Measurements from ENCODE around the gene SLC10A3.
"Not testable (repeated sequence)": the region's sequence is repeated elsewhere in the genome, so short reads cannot be mapped to it uniquely, and the experiment has no call there.

SLC10A3 gene

GRCh38 chrX:154508384-154508745 is 17.9 kb upstream of the SLC10A3 start:
- no peak for DNase-seq

DNA sequence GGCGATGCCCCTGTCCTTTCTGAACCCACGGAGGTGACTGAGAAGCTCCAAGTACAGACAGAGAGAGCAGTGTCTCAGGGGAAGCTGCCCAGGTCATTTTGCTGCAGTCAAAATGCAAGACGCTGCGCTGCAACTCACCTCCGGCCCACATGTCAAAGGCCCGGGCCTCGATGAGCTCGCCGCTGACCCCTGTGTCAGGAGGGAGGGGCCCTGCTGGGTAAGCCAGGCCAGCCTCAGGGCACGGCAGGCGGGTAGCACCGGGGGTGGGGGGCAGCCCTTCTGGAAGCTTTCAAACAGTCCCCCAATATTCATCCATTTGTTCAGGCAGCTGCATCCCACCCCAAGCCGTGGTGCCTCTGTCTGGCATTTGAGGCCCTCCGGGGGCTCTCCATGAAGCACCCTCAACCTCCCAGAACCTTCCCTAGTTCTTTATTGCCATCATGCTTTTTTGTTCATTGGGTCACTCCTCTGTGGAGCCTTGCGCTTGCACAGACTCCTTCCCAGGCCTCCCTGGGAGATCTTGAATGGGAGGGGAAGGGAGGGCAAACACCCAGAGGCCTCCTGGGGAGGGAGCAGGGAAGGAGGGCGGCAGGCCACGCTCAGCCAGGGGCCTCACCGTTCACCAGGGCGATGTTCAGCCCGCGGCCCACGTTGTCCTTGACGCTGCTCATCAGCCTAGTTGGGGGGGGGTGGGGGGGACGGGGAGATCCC is 17.4 kb upstream of the SLC10A3 start:
- DNase-seq = no peak

DNA sequence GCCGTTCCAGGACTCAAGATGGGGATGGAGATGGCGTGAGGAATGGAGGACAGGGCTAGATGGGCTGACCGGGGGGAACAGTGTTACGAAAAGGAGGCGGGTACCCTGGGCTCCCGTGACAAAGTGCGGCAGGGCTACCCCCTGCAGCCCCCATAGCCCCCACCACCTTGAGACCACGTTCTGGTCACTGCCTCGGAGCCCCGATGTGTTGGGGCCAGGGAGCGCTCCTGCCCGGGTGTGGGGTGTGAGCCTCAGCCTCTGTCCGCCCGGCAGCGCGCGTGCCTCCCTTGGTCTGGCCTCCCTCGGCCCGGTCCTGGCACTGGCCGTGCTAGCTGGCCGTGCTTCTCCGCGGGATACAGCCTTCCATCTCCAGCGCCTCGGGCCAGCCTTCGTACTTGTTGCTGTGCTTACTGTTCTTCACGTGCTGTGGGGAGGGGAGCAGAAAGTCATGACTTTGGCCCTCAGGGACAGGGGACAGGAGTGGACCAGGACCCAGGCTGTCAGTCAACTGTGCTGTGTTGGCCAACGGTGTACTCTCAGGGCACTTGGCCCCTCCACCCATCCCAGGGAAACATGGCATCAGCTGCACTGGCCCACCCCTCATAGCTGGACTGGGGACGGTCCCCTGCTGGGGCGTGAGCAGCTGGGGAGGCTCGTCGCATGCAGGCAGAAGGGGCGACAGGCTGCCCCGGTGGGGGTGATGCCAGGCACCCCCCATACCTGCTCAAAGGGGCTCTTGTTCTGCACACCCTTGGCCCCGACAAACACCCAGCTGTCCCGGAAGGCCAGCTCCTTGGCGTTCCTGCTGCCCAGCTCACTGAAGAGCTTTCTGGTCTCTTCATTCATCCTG is 16.3 kb upstream of the SLC10A3 start:
- DNase-seq = no peak

GRCh38 chrX:154505734-154506133 is 15.3 kb upstream of the SLC10A3 start:
- DNase-seq = no peak

GRCh38 chrX:154502989-154503388 is 12.6 kb upstream of the SLC10A3 start:
- no peak for DNase-seq

- DNase-seq = no peak
Observed at GRCh38 chrX:154502098-154502497, 11.7 kb upstream of the SLC10A3 start.

GRCh38 chrX:154501423-154501822 is 11.0 kb upstream of the SLC10A3 start:
- DNase-seq = not testable (repeated sequence)

DNA sequence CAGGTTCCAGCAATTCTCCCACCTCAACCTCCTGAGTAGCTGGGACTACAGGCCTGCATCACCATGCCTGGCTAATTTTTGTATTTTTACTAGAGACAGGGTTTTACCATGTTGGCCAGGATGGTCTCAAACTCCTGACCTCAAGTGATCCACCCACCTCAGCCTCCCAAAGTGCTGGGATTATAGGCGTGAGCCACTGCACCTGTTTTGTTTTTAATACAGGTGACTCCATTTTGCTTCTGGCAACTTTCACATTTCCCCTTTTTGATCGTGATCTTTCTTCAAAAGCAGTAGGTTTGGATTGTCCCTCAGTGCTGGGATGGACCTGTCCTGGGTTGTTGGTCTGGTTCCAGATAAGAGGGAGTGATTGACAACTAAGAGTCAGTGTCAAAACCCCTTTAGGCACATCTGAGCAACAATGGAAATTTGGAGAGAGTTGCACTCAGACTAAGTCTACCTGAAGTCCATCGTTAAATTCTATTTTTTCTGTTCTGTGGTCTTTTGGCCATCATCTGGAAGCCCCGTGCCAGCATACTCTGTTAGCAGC is 6.2 kb upstream of the SLC10A3 start:
- DNase-seq = not testable (repeated sequence)

GRCh38 chrX:154495472-154495922 is 5.1 kb upstream of the SLC10A3 start:
- DNase-seq = no peak

DNA sequence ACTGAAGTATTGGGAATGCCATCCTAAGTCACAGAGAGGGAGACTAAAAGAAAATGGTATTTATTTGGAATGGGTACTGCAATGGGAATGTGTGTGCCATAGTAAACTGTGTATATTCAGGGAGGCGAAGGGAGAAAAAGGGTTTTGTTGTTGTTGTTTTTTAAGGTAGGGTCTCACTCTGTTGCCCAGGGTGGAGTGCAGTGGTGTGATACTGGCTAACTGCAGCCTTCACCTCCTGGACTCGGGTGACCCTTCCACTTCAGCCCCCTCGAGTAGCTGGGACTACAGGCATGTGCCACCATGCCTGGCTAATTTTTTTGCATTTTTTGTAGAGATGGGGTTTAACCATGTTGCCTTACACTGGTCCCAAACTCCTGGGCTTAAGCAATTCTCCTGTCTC is 4.3 kb upstream of the SLC10A3 start:
- no peak for DNase-seq

GRCh38 chrX:154490021-154490413 is 412 bp downstream of the SLC10A3 start:
- DNase-seq = no peak

- no peak for DNase-seq
Observed at GRCh38 chrX:154489182-154489581, 1.2 kb downstream of the SLC10A3 start.

DNA sequence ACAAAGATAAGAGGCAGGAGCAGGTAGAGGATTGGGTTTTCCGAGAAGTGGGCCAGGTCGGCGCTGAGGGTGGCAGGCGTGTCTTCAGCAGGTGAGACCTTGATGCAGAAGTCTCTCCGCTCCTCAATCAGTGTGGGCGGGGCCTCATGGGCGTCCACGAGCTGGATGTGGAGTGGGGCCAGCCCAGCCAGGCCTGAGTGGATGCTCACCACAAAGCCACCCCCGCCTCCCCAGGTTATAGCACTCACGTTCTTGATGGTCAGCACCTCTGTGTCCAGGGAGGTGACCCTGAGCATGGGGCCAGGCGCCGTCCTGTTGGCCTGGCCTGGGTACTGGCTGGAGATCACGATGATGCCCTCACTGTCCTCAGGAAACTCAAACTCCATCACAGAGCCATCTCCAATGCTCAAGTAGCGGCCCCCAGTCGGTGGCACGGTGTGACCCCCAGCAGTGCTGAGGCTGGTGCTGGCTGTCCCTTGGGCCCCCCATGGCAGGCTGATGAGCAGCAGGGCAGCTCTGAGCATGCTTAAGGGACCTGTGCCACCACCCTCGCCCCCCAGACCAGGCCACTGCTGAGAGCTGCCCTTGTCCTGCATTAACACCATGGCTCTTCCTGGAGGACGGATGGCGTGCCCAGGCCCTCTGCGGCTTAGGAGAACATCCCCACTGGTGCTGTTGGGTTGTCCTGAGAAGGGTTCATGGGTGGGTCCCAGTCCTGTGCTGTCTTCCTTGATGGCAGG is 1.9 kb downstream of the SLC10A3 start:
- DNase-seq = no peak

DNA sequence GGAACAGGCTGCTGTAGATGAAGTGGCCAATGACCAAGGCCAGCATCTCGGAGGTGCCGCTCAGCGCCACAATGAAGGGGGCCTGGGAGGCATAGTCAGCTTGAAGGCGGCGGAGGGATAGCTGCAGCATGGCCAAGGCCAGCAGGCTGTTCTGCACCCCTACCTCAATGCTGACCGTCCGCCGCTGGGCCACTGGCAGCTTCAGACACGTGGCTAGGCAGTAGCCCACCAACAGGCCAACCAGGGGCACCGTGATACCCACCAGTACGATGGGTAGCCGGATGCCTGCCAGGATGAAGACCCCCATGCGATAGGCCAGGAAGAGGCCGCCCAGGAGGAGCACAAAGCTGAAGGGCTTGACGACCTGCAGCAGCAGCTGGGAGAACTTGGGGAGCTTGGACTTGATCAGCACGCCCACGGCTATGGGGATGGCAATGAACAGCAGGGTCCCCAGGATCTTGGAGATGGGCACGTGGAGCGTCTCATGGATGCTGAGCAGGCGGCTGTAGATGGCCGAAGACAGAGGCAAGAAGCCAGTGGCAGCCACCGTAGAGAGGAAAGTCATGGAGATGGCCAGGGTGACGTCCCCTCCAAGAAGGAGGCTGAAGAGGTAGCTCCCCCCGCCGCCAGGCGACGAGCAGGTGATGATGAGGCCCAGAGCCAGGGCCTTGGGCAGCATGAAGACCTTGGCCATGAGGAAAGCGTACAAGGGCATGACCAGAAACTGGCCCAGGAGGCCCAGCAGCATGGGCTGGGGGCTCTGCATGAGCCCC is 2.7 kb downstream of the SLC10A3 start:
- no peak for DNase-seq

GRCh38 chrX:154486396-154487207 is 3.8 kb downstream of the SLC10A3 start, which contains the start of gene UBL4A:
Gene UBL4A, minus strand, starts transcription at chrX:154486615. Its CDS starts 31 bp downstream, at chrX:154486584.
- peak; percentile 38 for DNase-seq

GRCh38 chrX:154486052-154486395 is 4.4 kb downstream of the SLC10A3 start:
- DNase-seq = no peak

- DNase-seq = no peak
Observed at GRCh38 chrX:154485150-154486051, 5.0 kb downstream of the SLC10A3 start.

DNA sequence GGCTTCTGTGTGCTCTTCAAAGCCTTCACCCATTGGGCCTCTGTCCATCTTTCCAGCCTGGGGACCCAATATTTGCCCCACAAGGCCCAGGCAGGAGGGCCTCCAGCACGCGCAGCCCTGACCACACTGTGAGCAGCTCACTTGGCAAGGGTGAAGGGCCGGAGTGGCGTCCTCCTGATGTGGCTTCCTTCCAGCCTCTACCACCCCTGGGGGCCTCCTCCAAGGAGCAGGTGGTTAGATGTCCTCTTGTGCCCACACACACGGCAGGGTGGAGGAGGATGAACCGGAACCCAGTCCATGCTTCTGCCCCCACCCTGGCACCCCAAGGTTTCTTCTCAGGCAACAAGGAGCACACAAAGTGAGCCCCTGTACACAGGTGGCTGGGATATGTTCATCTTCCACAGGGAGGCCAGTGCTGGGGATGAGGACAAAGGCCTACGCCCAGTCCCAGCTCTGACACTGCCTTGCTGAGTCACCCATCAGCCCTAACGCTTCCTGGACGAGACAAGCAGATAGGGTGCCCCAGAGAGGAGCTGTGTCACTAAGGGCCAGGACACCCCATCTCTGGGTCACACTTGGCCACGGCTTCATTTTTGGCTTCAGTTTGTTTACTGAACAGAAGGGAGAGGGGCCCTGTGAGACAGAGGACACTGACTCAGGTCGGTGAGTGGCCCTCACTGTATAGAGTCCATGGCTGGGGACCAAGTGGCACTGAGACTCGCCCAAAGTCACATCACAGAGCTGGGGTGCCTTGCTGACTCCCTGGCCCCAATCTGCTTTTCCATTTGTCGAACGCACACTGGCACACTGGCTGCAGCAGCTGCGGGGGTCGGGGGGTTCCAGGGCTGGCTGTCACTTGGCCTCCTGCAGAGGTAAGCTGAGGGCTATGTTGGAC is 5.9 kb downstream of the SLC10A3 start:
- DNase-seq = peak; percentile 23

DNA sequence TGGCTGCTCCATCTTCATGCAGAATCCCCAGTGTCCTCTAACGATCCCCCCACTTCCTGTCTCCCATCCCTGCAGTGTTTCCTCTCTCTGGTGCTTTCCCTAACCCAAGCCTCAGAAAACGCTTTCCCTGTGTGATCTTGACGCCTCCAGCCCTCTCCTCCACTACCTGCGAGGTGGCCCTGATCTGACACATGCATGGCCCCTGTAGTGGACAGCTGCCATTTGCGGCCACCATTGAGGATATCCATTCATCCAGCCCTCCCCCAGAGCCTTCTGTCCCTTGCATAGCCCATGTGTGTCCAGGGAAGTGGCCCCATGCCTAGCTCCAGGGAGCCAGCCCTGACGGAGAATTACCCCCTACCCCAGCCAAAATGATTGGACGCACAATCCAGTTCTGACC is 7.1 kb downstream of the SLC10A3 start:
- no peak for DNase-seq

All from suppressor macrophage treated with lipopolysaccharide for 4 hours (primary cell).